NOMO-1 treated with dmso at 0.1 percent for 144 hours (cell line): Measurements from ENCODE around the gene SNX1.
A peak's percentile ranks its signal among the peaks of the same experiment; 100 is the strongest.

ENCODE experiments used
- DNase-seq: peaks from one replicate; lab custom pipeline; 2025; ENCODE audit not compliant: unreplicated experiment; lab: John Stamatoyannopoulos, UW

The SNX1 gene

GRCh38 chr15:64144565-64145281, 48.9 kb downstream of the SNX1 start:
- DNase-seq, result no peak

GRCh38 chr15:64146041-64146440, 50.3 kb downstream of the SNX1 start:
- no peak for DNase-seq

DNA sequence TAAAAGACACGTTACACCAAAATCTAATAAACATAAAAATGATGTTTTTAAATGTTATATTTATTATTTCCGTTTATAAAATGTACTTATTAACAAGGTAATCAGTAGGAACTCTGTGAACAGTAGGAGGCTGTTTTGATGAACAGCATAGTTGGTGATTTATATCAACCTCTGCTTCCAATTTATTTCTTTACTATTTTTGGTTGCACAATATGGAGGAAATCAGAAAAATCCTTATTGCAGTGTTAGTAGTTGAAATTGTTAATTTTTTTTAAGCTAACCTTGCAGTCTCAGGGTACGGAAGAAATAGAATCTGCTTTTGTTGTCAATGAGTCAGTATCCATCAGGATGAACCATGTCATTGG, 50.7 kb downstream of the SNX1 start:
- no peak for DNase-seq

- DNase-seq, result no peak
These were observed 51.3 kb downstream of the SNX1 start for GRCh38 chr15:64146885-64147681.

DNA sequence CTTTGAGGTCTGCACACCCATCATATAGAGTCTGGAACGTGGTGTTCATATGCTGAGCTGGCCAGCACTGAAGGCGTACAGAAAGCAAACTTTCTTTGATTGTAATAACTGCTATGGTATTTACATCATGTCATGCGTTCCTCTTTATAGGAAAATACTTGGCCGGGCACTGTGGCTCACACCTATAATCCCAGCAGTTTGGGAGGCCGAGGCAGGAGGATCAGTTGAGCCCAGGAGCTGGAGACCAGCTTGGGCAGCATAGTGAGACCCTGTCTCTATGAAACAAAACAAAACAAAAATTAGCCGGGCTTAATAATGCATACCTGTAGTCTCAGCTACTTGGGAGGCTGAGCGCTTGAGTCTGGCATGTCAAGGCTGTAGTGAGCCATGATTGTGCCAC, 52.4 kb downstream of the SNX1 start:
- no peak for DNase-seq

DNA sequence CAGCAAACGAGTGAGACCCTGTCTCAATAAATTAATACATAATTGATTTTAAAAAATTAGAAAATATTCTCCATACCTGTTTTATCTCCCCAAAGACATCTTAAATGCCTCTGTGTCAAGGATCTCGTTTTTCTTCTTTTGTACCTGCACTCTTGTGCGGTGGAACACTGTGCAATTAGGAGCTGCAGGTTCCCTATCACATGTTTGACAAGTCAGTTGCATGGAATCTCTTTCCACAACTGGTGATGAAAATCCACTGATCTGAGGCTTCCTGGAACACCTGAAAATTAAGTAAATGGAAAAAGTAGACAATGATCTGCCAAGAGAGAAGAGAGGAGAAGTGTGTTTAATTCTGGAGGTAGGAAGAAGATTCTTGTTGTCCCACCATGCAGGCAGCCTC, 52.8 kb downstream of the SNX1 start:
- DNase-seq, result no peak

- DNase-seq, result no peak
These were observed 53.6 kb downstream of the SNX1 start for GRCh38 chr15:64149424-64149823.

DNA sequence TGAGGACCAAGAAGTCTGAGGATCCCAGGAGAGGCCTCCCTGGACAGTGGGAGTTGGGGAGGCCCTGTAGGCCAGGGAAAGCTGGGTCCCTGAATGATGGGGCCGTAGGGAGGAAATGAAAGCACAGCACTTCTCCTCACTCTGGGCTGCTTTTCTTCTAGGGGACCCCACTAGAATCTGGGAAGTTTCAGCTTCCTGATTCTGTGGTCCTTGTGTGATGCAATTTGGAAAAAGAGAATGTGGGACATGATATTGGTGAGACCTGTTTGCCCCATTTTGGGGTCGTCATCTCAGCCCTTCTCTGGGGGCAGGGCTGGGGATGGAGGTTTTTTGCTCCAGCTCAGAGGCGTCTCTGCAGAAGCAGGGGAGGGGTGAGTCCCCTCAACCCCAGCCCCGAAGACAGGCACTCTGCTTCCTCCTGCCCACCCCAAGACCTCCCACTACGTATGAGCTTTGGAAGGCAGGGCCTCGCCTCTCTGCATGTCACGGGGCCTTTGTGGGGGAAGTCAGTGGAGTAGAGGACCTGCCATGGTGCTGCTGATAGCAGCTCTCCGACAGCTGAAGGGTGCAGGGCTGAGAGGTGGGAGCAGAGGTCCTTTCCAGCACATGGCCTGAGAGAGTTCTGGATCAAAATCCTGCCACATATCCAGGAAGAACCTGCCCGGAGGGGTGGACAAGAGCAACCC, 54.3 kb downstream of the SNX1 start:
- DNase-seq, result no peak

DNA sequence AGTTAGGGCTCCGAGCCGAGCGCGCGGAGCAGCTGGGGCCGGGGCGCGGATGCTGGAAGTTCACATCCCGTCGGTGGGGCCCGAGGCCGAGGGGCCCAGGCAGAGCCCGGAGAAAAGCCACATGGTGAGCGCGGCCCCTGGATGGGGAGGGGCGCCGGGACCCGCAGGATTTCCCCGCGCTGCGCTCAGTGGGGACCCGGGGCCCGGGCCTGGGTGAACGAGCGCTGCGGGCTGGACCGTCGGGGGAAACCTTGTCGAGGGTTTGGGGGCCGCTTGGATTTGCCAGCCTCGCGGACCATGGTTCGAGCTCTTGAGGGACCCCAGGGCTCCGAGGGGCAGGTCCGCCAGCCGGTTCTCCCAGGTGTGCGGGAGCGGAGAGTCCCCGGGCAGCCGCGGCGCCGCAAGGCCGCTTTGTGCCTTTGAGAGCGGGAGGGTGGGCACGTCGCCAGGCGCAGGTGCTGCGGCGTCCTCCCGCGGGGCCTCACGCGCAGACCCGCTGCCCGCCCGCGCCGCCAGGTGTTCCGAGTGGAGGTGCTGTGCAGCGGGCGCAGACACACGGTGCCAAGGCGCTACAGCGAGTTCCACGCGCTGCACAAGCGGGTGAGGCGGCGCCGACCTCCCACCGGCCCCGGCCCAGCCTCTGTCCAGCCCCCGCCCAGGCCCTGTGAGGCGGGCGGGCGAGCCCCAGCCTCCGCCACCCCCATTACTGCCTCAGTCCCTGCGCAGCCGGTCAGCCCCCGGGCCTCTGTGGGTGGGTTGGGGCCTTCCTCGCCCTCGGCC, 56.1 kb downstream of the SNX1 start, which contains the start of gene SNX22:
TSS of gene SNX22 (plus strand) at position 5 of the 780 bp plus-strand sequence. CDS start at position 50, 45 bp downstream.
- no peak for DNase-seq

GRCh38 chr15:64152507-64153387, 57.0 kb downstream of the SNX1 start:
- DNase-seq, result no peak

DNA sequence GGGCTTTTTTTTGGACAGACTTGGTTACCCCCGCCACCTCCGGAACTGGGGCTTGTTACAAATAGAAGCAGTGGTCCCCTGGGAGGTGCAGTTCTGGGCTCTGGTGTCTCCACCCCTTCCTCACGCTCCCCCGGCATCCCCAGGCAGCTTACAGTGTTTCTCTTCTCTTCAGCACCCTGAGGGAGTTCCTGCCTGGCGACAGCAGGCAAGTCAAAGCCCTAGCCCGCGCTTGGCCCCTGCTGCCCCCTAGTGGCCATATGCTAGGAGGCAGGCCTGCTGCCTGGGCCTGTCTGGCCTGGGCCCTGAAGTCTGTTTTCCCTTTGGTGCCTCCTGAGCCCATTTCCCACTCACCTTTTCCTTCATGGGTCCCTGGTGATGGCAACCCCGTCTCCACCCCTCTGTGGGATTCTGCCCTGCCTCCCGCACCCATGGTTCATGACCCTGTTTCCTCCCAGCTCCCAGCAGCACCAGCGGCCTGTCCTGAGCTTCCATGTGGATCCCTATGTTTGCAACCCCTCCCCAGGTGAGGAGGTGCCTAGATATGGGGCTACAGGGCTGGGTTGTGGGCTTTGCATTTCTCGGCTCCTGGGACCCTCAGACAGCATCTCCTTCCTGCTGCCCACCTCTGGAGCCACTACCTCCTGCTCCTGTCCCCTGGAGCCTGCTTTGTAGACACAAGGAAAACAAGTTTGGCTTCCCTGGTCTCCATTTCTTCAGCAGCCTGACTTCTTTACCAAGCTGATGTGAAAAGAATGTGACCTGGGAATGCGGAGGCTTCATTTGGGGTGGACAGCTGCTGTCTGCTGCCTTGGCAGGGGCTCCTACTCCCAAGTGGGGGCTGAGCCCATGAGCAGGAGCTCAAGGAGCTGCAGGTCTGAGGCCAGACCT, 57.9 kb downstream of the SNX1 start:
- peak; percentile 70 for DNase-seq

DNA sequence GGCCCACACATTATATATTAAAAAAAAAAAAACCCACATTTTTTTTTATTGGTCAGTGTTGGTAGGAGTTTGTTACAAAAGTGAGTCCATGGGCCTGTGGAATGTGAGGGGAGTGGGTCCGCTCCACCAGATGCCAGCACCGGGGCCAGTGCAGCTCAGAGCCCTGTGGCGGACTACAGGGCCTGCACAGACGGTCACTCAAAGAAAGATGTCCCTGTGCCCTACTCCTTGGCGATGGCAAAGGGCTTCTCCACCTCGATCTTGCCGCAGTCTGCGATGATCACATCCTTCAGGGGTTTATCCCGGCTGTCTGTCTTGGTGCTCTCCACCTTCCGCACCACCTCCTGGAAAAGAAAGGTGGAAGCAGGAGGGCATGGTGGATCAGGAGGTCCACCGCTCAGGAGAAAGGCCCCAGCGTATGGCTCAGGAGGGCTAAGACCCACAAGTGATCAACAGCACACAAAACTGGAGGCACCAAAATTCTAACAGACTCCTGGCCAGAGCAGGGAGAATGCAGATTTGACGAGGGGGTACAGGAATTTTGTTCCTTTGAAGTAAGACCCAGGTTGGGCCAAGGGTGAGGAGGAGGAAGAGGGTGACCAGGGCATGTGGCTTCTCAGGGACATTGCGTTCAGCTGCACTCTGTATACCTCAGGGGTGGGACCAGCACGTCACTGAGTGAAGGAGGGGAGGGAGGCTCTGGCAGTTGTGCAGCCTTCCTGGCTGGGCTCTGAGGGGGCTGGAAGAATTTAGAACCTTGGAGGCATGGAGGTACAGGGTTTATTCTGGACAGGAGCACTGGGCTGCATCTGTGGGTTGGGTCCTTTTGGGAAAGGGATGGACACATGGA, 60.2 kb downstream of the SNX1 start:
- no peak for DNase-seq

GRCh38 chr15:64156652-64157331, 61.0 kb downstream of the SNX1 start:
- no peak for DNase-seq

GRCh38 chr15:64157599-64158125, 61.9 kb downstream of the SNX1 start:
- DNase-seq, result no peak

DNA sequence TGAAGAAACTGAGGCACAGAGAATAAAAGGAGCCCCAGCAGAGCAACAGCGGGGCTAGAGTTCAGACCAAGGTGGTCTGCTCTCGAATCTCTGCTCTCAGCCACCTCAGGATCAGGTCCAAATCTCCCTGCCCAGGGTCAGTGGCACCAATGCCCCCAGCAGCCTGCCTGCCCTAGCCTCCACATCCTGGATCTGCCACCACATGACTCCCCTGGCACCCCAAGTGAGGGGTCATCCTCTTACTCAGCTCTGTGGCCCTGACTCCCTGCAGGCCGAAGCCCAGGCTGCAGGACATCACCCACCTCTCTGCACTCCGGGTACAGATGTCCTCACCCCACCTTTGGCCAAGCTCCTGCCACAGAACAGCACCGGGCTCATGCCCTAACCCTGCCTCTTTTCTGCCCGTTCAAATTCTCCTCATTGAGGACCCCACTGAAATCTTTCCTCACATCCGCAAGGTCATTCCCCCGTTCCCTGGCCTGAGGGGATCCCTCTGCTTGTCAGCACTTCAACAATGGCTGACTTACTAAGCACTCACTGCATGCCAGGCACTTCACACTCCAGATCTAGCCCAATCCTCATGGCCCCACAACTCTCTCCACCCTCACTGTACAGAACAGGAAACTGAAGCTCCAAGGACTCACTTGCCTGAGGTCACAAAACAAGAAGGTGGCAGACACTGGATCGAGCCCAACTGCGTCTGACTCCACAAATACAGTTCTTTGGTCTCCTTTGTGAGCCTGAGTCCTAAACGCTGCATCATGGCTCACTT, 62.8 kb downstream of the SNX1 start:
- DNase-seq, result no peak

DNA sequence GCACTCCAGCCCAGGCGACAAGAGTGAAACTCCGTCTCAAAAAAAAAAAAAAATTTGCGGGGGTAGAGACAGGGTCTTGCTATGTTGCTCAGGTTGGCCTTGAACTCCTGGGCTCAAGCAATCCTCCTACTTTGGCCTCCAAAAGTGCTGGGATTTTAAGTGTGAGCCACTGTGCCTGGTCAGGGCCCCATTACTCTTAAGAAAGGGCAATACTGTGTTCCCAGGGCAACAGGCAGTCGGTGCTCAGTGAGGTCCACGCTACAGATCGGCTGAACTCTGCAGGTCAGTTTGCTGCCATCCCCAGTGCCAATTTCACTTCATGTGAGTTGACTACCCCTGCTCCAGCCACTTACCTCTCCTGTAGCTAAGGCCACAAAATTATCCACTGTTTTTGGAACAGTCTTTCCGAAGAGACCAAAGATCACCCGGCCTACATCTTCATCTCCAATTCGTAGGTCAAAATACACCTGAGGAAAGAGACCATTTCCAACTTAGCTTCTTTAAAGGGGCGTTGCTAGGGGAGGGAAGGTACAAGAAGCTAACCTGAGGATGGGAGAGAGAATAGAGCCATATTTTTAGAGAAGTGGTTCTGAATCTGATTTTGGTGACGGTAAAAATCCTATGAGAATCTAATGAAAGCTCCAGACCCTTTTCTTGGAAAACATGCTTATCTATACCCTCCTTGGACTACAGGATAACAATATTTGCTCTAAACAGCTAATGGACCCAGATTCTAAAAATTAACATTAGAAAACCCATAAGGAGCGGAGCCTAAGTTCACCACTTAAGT, 66.1 kb downstream of the SNX1 start:
- DNase-seq, result no peak
